GM21367 (cell line): Measurements from ENCODE around the gene AIFM3.

Experiments used
- ATAC-seq: cut with Tn5 transposase; IDR thresholded peaks from one replicate; pipeline ENCODE4 v1.9.1; 2021; ENCODE audit not compliant: unreplicated experiment

AIFM3 gene

DNA sequence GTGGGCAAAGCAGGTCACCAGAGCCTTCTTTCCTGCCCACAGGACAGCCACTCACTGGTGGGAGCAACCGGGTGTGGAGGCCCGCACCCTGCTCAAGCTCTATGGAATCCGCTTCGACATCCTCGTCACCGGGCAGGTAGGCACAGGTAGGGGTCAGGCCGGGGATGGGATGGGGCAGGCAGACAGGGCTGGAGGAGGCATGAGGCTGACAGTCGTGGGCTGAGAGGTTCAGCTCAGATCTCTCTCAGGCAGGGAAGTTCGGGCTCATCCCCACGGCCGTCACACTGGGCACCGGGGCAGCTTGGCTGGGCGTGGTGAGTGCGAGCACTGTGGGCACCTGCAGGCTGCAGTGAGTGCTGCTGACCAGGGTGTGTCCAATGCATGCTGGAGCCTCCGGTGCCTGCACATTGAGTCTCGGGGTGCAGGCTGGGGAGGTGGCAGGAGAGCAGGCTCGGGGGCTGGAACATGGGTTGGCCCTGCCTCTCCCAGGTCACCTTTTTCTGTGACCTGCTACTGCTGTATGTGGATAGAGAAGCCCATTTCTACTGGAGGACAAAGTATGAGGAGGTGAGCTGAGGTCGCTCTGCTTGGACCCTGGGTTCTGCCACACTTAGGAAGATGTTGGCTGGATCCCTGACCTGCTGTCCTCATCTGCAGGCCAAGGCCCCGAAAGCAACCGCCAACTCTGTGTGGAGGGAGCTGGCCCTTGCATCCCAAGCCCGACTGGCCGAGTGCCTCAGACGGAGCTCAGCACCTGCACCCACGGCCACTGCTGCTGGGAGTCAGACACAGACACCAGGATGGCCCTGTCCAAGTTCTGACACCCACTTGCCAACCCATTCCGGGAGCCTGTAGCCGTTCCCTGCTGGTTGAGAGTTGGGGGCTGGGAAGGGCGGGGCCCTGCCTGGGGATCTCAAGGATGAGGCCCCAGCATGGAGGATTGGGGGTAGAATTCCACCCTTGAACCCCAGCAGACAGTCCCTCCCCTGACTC lies 59.0 kb downstream of the AIFM3 start:
- no peak for ATAC-seq

DNA sequence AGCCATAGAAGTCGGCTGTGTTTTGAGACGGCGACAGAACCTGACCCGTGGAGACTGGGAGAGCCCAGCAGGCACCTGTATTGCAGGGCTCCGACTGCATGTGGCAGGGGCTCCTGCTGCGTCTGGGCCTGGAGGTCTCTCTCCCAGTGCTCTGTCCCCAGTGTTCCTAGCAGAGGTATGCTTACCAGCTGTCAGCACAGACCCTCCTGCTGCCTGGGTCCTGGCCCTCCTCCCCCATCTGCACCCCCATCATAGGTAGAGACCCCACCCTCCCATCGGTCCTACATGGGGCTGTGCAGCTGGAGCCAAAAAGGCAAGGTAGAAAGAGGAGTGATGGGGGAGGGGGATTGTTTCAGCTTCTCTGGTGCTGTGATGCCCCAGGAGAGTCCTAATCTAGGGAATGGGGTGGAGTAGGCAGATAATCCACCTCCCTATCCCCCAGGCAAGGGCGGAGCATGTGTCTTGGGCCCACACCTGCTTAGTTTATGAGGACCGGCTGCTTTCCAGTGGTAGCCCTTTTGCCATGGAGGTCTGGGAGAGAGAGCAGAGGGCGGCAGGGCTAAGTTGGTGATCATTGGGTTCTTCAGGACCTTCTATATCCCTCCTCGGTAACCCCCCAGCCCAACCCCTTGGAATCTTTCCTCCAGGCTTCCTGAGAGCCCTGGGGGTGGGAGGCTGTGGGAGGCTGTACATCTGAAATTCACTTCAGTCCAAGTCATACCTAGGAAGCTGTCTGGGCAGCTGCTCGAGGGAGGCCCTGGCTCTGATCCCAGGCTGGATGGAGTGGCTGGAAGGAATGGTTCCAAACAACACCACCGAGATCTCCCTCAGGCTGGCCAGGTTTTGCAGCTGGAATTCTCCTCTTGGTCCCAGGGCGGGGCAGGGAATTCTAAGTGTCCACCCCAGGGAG lies 60.0 kb downstream of the AIFM3 start:
- no peak for ATAC-seq

DNA sequence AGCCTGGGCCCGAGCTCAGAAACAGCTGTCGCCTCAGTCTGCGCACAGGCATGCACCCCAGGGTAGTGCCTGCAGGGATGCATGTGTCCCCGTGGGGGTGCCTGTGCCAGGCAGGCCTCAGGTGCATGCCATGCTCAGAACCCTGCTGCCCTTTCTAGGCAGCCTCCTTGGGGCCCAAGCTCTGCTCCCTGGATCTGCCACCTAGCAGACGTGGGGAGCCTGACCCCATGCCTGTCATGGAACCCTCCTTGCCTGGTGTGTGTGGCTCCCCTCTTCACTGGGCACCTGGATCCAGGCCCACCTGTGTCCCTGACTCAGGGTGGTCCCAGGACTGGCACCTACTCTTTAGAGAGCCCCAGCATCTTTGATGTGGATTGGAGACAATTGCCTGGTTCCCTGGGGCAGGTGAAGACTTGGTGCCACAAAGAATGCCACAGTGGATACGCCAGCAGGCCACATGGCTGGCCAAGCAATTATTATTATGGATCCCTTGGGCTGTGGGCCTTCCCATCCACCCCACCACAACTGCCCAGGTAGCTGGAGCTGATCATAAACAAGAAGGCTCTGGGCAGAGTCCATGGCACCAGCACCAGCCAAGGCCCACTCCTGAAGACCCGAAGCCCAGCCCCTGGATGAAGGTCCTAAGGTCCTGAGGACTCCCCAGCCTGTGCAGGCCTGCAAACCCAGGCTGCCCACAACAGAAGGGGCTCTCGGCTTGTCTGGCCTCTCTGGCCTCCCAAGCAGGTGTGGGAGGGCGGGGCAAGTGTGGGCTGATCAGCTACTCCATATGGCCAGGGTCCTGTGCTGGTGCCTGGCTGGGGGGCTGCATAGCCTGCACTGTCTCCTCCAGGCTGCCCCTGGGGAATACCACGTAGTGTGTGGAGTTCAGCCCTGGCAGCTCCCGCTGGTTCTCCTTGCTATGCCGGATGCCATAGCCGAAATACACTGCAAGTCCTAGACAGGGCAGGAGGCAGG lies 61.5 kb downstream of the AIFM3 start:
- ATAC-seq: no peak

DNA sequence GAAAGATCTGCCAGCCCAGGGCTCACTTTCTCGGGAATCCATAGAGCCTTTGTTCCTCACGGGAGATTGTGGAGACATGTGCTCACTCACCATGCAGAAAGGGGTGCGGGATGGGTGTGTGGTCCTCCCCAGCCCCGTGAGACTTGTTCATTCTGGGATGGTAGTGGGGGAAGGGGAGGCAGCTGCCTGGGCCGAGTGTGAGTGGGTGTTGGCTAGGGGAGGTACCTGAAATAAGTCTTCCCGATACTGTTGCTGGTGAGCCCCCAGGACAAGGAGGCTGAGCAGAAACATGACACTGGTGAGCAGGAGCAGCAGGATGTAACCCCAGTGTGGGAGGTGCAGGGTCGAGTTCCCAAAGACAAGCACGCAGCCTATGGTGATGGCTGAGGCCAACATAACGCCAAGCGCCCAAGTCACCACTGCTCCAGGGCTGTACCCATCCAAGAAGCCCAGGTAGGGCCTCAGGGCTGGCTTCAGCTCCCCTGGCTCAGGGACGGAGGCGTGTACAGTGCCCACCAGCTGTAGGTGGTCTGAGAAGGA lies 62.5 kb downstream of the AIFM3 start:
- ATAC-seq: no peak

DNA sequence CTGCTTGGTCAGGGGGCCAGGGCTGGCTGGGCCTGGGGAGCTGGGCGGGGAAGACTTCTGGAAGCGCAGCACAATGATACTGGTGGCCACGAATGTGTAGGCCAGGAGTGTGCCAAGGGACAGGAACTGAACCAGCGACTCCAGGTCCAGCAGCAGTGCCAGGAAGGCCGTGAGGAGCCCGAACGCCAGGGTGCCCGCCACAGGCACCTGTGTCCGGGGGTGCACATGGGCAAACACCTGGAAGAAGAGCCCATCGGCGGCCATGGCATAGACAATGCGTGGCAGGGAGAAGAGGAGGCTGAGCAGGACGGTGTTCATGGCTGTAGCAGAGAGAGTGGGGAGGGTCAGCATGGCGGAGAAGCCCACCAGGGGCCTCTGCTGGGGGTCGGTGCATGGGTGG lies 63.0 kb downstream of the AIFM3 start:
- no peak for ATAC-seq
